GM12878 (cell line): ENCODE data around the gene SLC25A28. TPM values are rescaled to one million over a fixed set of nuclear protein-coding genes. Genes with fewer than 3 reads are reported as not detected.

Experiments
- ATAC-seq: fragments of 200-7000 bp; cut with Tn5 transposase; 3 replicates; pipeline ENCODE4 v1.9.1; 2020; ENCODE audit warnings: mild to moderate bottlenecking, moderate library complexity
- BruUV-seq: library from RNA; stranded (reverse); fragments of 400-500 nt; replicated peaks from 2 replicates; lab custom pipeline; 2021; lab: Mats Ljungman, UMichigan
- CTCF ChIA-PET: fragments of 300-600 bp; sonication (Branson Sonifier 250); formaldehyde crosslinking; extraction: SDS; loops from one replicate; lab custom pipeline; 2021; ENCODE audit warnings: inconsistent platforms; lab: Yijun Ruan, JAX
- POLR2A ChIA-PET: fragments of 350-600 bp; formaldehyde crosslinking; extraction: SDS; loops from one replicate; lab custom pipeline; 2021; ENCODE audit warnings: inconsistent platforms; lab: Charles Lee
- RAD21 ChIA-PET: fragments of 300-600 bp; sonication (Branson Sonifier 250); formaldehyde crosslinking; loops from one replicate; lab custom pipeline; 2023; ENCODE audit warnings: antibody characterized with exemption; ENCODE audit not compliant: unreplicated experiment; lab: Charles Lee
- SMC1A ChIA-PET: fragments of 300-600 bp; sonication (Branson Sonifier 250); formaldehyde crosslinking; loops from one replicate; lab custom pipeline; 2023; ENCODE audit not compliant: unreplicated experiment, uncharacterized antibody; lab: Charles Lee
- DNase-seq: peaks from one replicate; pipeline ENCODE4 v3.0.0-alpha.2; 2011; ENCODE audit warnings: low read depth, low spot score
- FAIRE-seq: peaks from 3 replicates; lab custom pipeline; 2011; peaks lifted over from hg19 to GRCh38; lab: Jason Lieb, UNC
- H2AFZ ChIP-seq: 2 replicates; pipeline ENCODE4 v1.6.0; 2011; ENCODE audit warnings: low read depth, low read length, control low read depth; ENCODE audit not compliant: control insufficient read depth
- H3K27ac ChIP-seq: 2 replicates; pipeline ENCODE4 v1.5.1; 2011; ENCODE audit warnings: control low read depth; ENCODE audit not compliant: control insufficient read depth, insufficient read depth
- H3K27me3 ChIP-seq, 2 experiments: replicated peaks in 1 of 2; 2 replicates each; pipeline versions ENCODE4 v1.6.0 to v1.6.1; 2011; ENCODE audit warnings: low read length in 1 of 2; ENCODE audit not compliant: control insufficient read depth in 2 of 2, insufficient read depth in 2 of 2
- H3K36me3 ChIP-seq, 2 experiments: 2 replicates each; pipeline ENCODE4 v1.5.1; 2011; ENCODE audit warnings: low read length in 1 of 2; ENCODE audit not compliant: control insufficient read depth in 2 of 2, insufficient read depth in 2 of 2
- H3K4me1 ChIP-seq: 2 replicates; pipeline ENCODE4 v1.6.1; 2011; ENCODE audit warnings: mild to moderate bottlenecking, low read length, moderate library complexity, mixed read lengths; ENCODE audit not compliant: control insufficient read depth, insufficient read depth
- H3K4me2 ChIP-seq: 2 replicates; pipeline ENCODE4 v1.6.0; 2011; ENCODE audit warnings: control low read depth; ENCODE audit not compliant: control insufficient read depth, insufficient read depth
- H3K4me3 ChIP-seq: fragments of 200-600 bp; sonication (generic); 2 replicates; pipeline ENCODE4 v1.5.1; 2016
- H3K79me2 ChIP-seq: 2 replicates; pipeline ENCODE4 v1.6.0; 2011; ENCODE audit warnings: low read length; ENCODE audit not compliant: control insufficient read depth, insufficient read depth
- H3K9ac ChIP-seq: 2 replicates; pipeline ENCODE4 v1.8.0; 2011; ENCODE audit warnings: low read length, control low read depth, mixed read lengths; ENCODE audit not compliant: control insufficient read depth, insufficient read depth
- H3K9me3 ChIP-seq: replicated peaks from 3 replicates; pipeline ENCODE4 v1.5.1; 2011; ENCODE audit warnings: mild to moderate bottlenecking, low read length; ENCODE audit not compliant: control insufficient read depth, insufficient read depth
- H4K20me1 ChIP-seq: 2 replicates; pipeline ENCODE4 v1.6.0; 2011; ENCODE audit not compliant: control insufficient read depth, insufficient read depth
- BACH1 ChIP-seq: fragments of 450-650 bp; IDR thresholded peaks from 2 replicates; pipeline ENCODE4 v1.6.1; 2017; ENCODE audit warnings: mild to moderate bottlenecking, borderline replicate concordance
- CBX5 ChIP-seq: sonication (generic); IDR thresholded peaks from 2 replicates; pipeline ENCODE4 v1.6.1; 2016; ENCODE audit warnings: low read depth, moderate library complexity, mild to moderate bottlenecking, inconsistent platforms
- CREB1 ChIP-seq: IDR thresholded peaks from 2 replicates; pipeline ENCODE4 v1.6.1; 2012; ENCODE audit warnings: low read depth, mild to moderate bottlenecking, inconsistent platforms
- EED ChIP-seq: sonication (generic); IDR thresholded peaks from 2 replicates; pipeline ENCODE4 v1.6.1; 2016; ENCODE audit warnings: antibody characterized with exemption, low read depth
- EZH2 ChIP-seq: IDR thresholded peaks from 2 replicates; pipeline ENCODE4 v1.6.1; 2012; ENCODE audit warnings: low read depth, mild to moderate bottlenecking, control low read depth, inconsistent platforms, low read length, borderline replicate concordance; ENCODE audit not compliant: control insufficient read depth
- FOS ChIP-seq: IDR thresholded peaks from 3 replicates; pipeline ENCODE4 v1.6.1; 2011; ENCODE audit warnings: borderline replicate concordance; ENCODE audit not compliant: insufficient read length; ENCODE audit errors: extremely low read depth
- FOXK2 ChIP-seq: fragments of 450-650 bp; IDR thresholded peaks from 2 replicates; pipeline ENCODE4 v1.6.1; 2017; ENCODE audit warnings: mild to moderate bottlenecking, moderate library complexity
- FOXM1 ChIP-seq: IDR thresholded peaks from 2 replicates; pipeline ENCODE4 v1.6.1; 2012; ENCODE audit warnings: low read depth, mild to moderate bottlenecking, inconsistent platforms, low read length, moderate library complexity
- IKZF1 ChIP-seq: fragments of 450-650 bp; conservative IDR thresholded peaks from 2 replicates; pipeline ENCODE4 v1.6.1; 2017; ENCODE audit warnings: antibody characterized with exemption, mild to moderate bottlenecking
- IKZF2 ChIP-seq, 2 experiments: fragments of 450-650 bp; IDR thresholded peaks; 2 replicates each; pipeline ENCODE4 v1.6.1; 2017; ENCODE audit warnings: mild to moderate bottlenecking in 2 of 2, moderate library complexity in 2 of 2
- MTA2 ChIP-seq: fragments of 450-650 bp; IDR thresholded peaks from 2 replicates; pipeline ENCODE4 v1.6.1; 2016; ENCODE audit warnings: low read depth, mild to moderate bottlenecking, moderate library complexity
- PKNOX1 ChIP-seq: fragments of 450-650 bp; IDR thresholded peaks from 2 replicates; pipeline ENCODE4 v1.6.1; 2016; ENCODE audit warnings: mild to moderate bottlenecking
- RBBP5 ChIP-seq: fragments of 200-600 bp; sonication (generic); conservative IDR thresholded peaks from 2 replicates; pipeline ENCODE4 v1.6.1; 2016
- SIN3A ChIP-seq: IDR thresholded peaks from 2 replicates; pipeline ENCODE4 v1.6.1; 2012; ENCODE audit warnings: low read depth, low read length, improper control_type of control experiment
- SRF ChIP-seq, 2 experiments: IDR thresholded peaks; 2 replicates each; pipeline ENCODE4 v1.6.1; 2011; ENCODE audit warnings: low read depth in 2 of 2, low read length in 2 of 2, mild to moderate bottlenecking in 1 of 2, moderate library complexity in 1 of 2
- YBX1 ChIP-seq: fragments of 450-650 bp; IDR thresholded peaks from 2 replicates; pipeline ENCODE4 v1.6.1; 2016; ENCODE audit warnings: antibody characterized with exemption
- WGBS: methylation state at CpG from one replicate; pipeline ENCODE4 v1.1.6; 2016; ENCODE audit warnings: low lambda C conversion rate; ENCODE audit not compliant: insufficient replicate concordance, insufficient coverage; ENCODE audit errors: missing lambda C conversion rate; 5-methylcytosine and 5-hydroxymethylcytosine counted together
- in situ Hi-C: fragments of 300-500 bp; cut with MboI; formaldehyde crosslinking; loops from 9 replicates; pipeline ENCODE4 v1.14.3; 2018; ENCODE audit warnings: mixed read lengths
- intact Hi-C: fragments of 100-400 bp; cut with micrococcal nuclease; formaldehyde crosslinking; loops from one replicate; pipeline ENCODE4 v1.14.2; 2022; ENCODE audit not compliant: unreplicated experiment
- polyA plus RNA-seq, 11 experiments: library from polyadenylated mRNA; depleted of rRNA in 4 of 11; unstranded in 6 of 11; stranded (reverse) in 5 of 11; fragments of >200 nt; fragmentation: Nextera tagmentation in 4 of 11; fragmentation: Illumina TruSeq in 1 of 11; extraction: Ambion mirVana in 4 of 11; extraction: Trizol in 1 of 11; gene quantifications; 1 replicate in 1 of 11; 2 replicates in 10 of 11; pipeline versions ENCODE4 v1.2.1 to v1.2.3, GENCODE V29; 2011 to 2016; ENCODE audit warnings: inconsistent platforms in 2 of 11, missing spikeins in 2 of 11, low read depth in 1 of 11
- total RNA-seq, 4 experiments: library from RNA; depleted of rRNA in 3 of 4; stranded (reverse); fragments of >200 nt in 3 of 4; fragmentation: Illumina TruSeq in 1 of 4; extraction: Trizol in 1 of 4; gene quantifications; 2 replicates each; pipeline versions ENCODE4 v1.2.1 to v1.2.3, GENCODE V29; 2013 to 2021
- TF ChIP-seq, protein P1 (sequence below): fragments of 450-650 bp; IDR thresholded peaks from 2 replicates; pipeline ENCODE4 v1.6.1; 2017; ENCODE audit warnings: low read depth, mild to moderate bottlenecking, moderate library complexity

The SLC25A28 gene
- total and polyA plus RNA-seq, 10 of the 15 experiments (the other 5 are each of a cell fraction or from before 2014, with no cell fraction given) = 7.5 to 47.8 (median 24.9) TPM

DNA sequence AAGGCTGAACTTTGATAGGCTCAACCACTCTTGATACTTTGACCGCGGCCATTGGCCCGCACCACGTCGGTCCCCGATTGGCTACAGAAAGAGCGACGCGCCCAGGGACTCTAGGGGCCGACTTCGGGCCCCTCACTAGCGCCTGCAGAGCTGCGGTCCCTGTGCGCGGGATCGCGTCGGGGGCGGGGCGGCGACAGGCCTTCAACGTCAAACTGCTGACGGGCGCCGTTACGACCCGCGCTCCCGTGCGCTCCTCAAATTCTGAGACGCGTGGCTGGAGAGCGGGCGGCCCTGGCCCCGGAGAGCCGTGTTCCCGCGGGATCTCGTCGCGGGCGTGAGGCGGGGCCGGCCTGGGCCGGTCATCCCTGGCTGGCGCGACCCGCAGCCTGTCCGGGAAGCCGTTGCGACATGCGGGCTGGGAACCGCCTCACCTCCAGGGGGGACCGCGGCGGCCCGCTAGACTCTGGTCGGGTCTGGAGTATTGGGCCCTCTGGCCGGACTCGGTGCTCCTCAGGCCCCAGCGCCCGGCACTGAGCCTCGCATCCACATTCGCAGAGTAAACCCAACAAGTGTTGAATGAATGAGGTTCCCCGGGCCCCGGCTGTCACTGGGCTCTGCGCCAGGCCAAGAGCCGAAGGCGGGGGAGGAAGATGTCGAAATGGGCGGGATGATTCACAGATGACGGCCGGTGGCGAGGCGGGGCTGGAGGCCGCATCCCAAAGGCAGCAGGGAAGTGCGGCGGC is 643 bp upstream of the SLC25A28 start (continued):
- TF ChIP-seq FOXK2 = no peak
- TF ChIP-seq YBX1 = no peak
- TF ChIP-seq BACH1 = peak; percentile 83
- peak; percentile 73; the same call in 1 of the 2 replicates for TF ChIP-seq CBX5

- peak; percentile 71 for FAIRE-seq
- H3K79me2 ChIP-seq = peaks cover 43% of the 10 kb centered on the region
- H3K9ac ChIP-seq = peak overlapping the region; percentile 86
- POLR2A ChIA-PET = interaction anchor here (0.6 to 3.1 kb wide), 3 partner anchors 39 to 113 kb away, joined by 3 to 14 read pairs (median 6); partner anchors contain the start of genes COX15, CUTC and ENTPD7
- H3K9me3 ChIP-seq = no peaks in the 10 kb centered on the region
- no TSS peak for BruUV-seq
- H3K4me2 ChIP-seq = peak overlapping the region; percentile 81
- in situ Hi-C loops (no loop called here), intact Hi-C loops (loop anchor here (2.0 kb wide), 2 partner anchors 92 to 188 kb away; partner anchors contain the start of gene GOT1)
- under 1% methylated on average over 9 of the region's 9 CpGs for WGBS
- H3K27me3 ChIP-seq = no peaks in the 10 kb centered on the region
- DNase-seq = peak; percentile 39
- SMC1A ChIA-PET = interaction anchor here (0.9 to 6.1 kb wide), 9 partner anchors 39 to 186 kb away, joined by 3 to 38 read pairs (median 4); partner anchors contain the start of genes COX15, CUTC and ENTPD7
- ATAC-seq = no peak
- CTCF ChIA-PET = interaction anchor here (0.6 to 12.7 kb wide), 8 partner anchors 8 to 297 kb away, joined by 3 to 233 read pairs (median 4); partner anchors contain the start of gene ENTPD7
- RAD21 ChIA-PET = interaction anchor here (1.2 to 2.2 kb wide), 7 partner anchors 11 to 188 kb away, joined by 3 to 9 read pairs (median 4); partner anchors contain the start of gene ENTPD7
- peaks cover 8% of the 10 kb centered on the region; the same call in 1 of the 2 replicates for H3K4me1 ChIP-seq
- peak overlapping the region; percentile 86 for H3K27ac ChIP-seq
- H4K20me1 ChIP-seq = no peaks in the 10 kb centered on the region
- H3K36me3 ChIP-seq = no peaks in the 10 kb centered on the region
- peak overlapping the region; percentile 84 for H3K4me3 ChIP-seq
- H2AFZ ChIP-seq = peak overlapping the region; percentile 56
- TF ChIP-seq IKZF2 (IDR thresholded peaks at IDR 0.05) (peak; percentile 60 to 70), SIN3A (0 out of 2 replicates have a peak, but pooled peaks have one; percentile 54), FOS (no peak), PKNOX1 (peak; percentile 81), CREB1 (peak; percentile 55; the same call in 1 of the 2 replicates), MTA2 (0 out of 2 replicates have a peak, but pooled peaks have one; percentile 28), FOXM1 (no peak), RBBP5 (no peak), EZH2 (no peak), EED (peak; percentile 60), IKZF1 (0 out of 2 replicates have a peak, but pooled peaks have one; percentile 37), SRF (IDR thresholded peaks at IDR 0.05; ENCODE audit: low read depth in 2 of 2, low read length in 2 of 2) (peak in 1 of 2 experiments; percentile 72; a peak in 1 of 4 replicates)
- TF ChIP-seq, protein P1, sequence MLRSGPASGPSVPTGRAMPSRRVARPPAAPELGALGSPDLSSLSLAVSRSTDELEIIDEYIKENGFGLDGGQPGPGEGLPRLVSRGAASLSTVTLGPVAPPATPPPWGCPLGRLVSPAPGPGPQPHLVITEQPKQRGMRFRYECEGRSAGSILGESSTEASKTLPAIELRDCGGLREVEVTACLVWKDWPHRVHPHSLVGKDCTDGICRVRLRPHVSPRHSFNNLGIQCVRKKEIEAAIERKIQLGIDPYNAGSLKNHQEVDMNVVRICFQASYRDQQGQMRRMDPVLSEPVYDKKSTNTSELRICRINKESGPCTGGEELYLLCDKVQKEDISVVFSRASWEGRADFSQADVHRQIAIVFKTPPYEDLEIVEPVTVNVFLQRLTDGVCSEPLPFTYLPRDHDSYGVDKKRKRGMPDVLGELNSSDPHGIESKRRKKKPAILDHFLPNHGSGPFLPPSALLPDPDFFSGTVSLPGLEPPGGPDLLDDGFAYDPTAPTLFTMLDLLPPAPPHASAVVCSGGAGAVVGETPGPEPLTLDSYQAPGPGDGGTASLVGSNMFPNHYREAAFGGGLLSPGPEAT = no peak
Measured at GRCh38 chr10:99619090-99619800, 994 bp downstream of the SLC25A28 start.
